GM12878 (cell line): ENCODE measurements around the gene MRPS18B. TPM values are rescaled to one million over a fixed set of nuclear protein-coding genes. Genes with fewer than 3 reads are reported as not detected.
A peak's percentile ranks its signal among the peaks of the same experiment; 100 is the strongest.

Experiments
- ATAC-seq: fragments of 200-7000 bp; cut with Tn5 transposase; 3 replicates; pipeline ENCODE4 v1.9.1; 2020; ENCODE audit warnings: mild to moderate bottlenecking, moderate library complexity
- BruUV-seq: library from RNA; stranded (reverse); fragments of 400-500 nt; replicated peaks from 2 replicates; lab custom pipeline; 2021; lab: Mats Ljungman, UMichigan
- CTCF ChIA-PET: fragments of 300-600 bp; sonication (Branson Sonifier 250); formaldehyde crosslinking; extraction: SDS; loops from one replicate; lab custom pipeline; 2021; ENCODE audit warnings: inconsistent platforms; lab: Yijun Ruan, JAX
- POLR2A ChIA-PET: fragments of 350-600 bp; formaldehyde crosslinking; extraction: SDS; loops from one replicate; lab custom pipeline; 2021; ENCODE audit warnings: inconsistent platforms; lab: Charles Lee
- RAD21 ChIA-PET: fragments of 300-600 bp; sonication (Branson Sonifier 250); formaldehyde crosslinking; loops from one replicate; lab custom pipeline; 2023; ENCODE audit warnings: antibody characterized with exemption; ENCODE audit not compliant: unreplicated experiment; lab: Charles Lee
- SMC1A ChIA-PET: fragments of 300-600 bp; sonication (Branson Sonifier 250); formaldehyde crosslinking; loops from one replicate; lab custom pipeline; 2023; ENCODE audit not compliant: unreplicated experiment, uncharacterized antibody; lab: Charles Lee
- DNase-seq: peaks from one replicate; pipeline ENCODE4 v3.0.0-alpha.2; 2011; ENCODE audit warnings: low read depth, low spot score
- FAIRE-seq: peaks from 3 replicates; lab custom pipeline; 2011; peaks lifted over from hg19 to GRCh38; lab: Jason Lieb, UNC
- H2AFZ ChIP-seq: 2 replicates; pipeline ENCODE4 v1.6.0; 2011; ENCODE audit warnings: low read depth, low read length, control low read depth; ENCODE audit not compliant: control insufficient read depth
- H3K27ac ChIP-seq: 2 replicates; pipeline ENCODE4 v1.5.1; 2011; ENCODE audit warnings: control low read depth; ENCODE audit not compliant: control insufficient read depth, insufficient read depth
- H3K27me3 ChIP-seq, 2 experiments: replicated peaks in 1 of 2; 2 replicates each; pipeline versions ENCODE4 v1.6.0 to v1.6.1; 2011; ENCODE audit warnings: low read length in 1 of 2; ENCODE audit not compliant: control insufficient read depth in 2 of 2, insufficient read depth in 2 of 2
- H3K36me3 ChIP-seq, 2 experiments: 2 replicates each; pipeline ENCODE4 v1.5.1; 2011; ENCODE audit warnings: low read length in 1 of 2; ENCODE audit not compliant: control insufficient read depth in 2 of 2, insufficient read depth in 2 of 2
- H3K4me1 ChIP-seq: 2 replicates; pipeline ENCODE4 v1.6.1; 2011; ENCODE audit warnings: mild to moderate bottlenecking, low read length, moderate library complexity, mixed read lengths; ENCODE audit not compliant: control insufficient read depth, insufficient read depth
- H3K4me2 ChIP-seq: 2 replicates; pipeline ENCODE4 v1.6.0; 2011; ENCODE audit warnings: control low read depth; ENCODE audit not compliant: control insufficient read depth, insufficient read depth
- H3K4me3 ChIP-seq: fragments of 200-600 bp; sonication (generic); 2 replicates; pipeline ENCODE4 v1.5.1; 2016
- H3K79me2 ChIP-seq: 2 replicates; pipeline ENCODE4 v1.6.0; 2011; ENCODE audit warnings: low read length; ENCODE audit not compliant: control insufficient read depth, insufficient read depth
- H3K9ac ChIP-seq: 2 replicates; pipeline ENCODE4 v1.8.0; 2011; ENCODE audit warnings: low read length, control low read depth, mixed read lengths; ENCODE audit not compliant: control insufficient read depth, insufficient read depth
- H3K9me3 ChIP-seq: replicated peaks from 3 replicates; pipeline ENCODE4 v1.5.1; 2011; ENCODE audit warnings: mild to moderate bottlenecking, low read length; ENCODE audit not compliant: control insufficient read depth, insufficient read depth
- H4K20me1 ChIP-seq: 2 replicates; pipeline ENCODE4 v1.6.0; 2011; ENCODE audit not compliant: control insufficient read depth, insufficient read depth
- CBX5 ChIP-seq: sonication (generic); IDR thresholded peaks from 2 replicates; pipeline ENCODE4 v1.6.1; 2016; ENCODE audit warnings: low read depth, moderate library complexity, mild to moderate bottlenecking, inconsistent platforms
- NBN ChIP-seq: fragments of 450-650 bp; IDR thresholded peaks from 2 replicates; pipeline ENCODE4 v1.6.1; 2016
- POLR2AphosphoS5 ChIP-seq: IDR thresholded peaks from 2 replicates; pipeline ENCODE4 v1.6.1; 2011; ENCODE audit warnings: mild to moderate bottlenecking, low read length, inconsistent platforms
- WGBS: methylation state at CpG from one replicate; pipeline ENCODE4 v1.1.6; 2016; ENCODE audit warnings: low lambda C conversion rate; ENCODE audit not compliant: insufficient replicate concordance, insufficient coverage; ENCODE audit errors: missing lambda C conversion rate; 5-methylcytosine and 5-hydroxymethylcytosine counted together
- in situ Hi-C: fragments of 300-500 bp; cut with MboI; formaldehyde crosslinking; loops from 9 replicates; pipeline ENCODE4 v1.14.3; 2018; ENCODE audit warnings: mixed read lengths
- intact Hi-C: fragments of 100-400 bp; cut with micrococcal nuclease; formaldehyde crosslinking; loops from one replicate; pipeline ENCODE4 v1.14.2; 2022; ENCODE audit not compliant: unreplicated experiment
- polyA plus RNA-seq, 11 experiments: library from polyadenylated mRNA; depleted of rRNA in 4 of 11; unstranded in 6 of 11; stranded (reverse) in 5 of 11; fragments of >200 nt; fragmentation: Nextera tagmentation in 4 of 11; fragmentation: Illumina TruSeq in 1 of 11; extraction: Ambion mirVana in 4 of 11; extraction: Trizol in 1 of 11; gene quantifications; 1 replicate in 1 of 11; 2 replicates in 10 of 11; pipeline versions ENCODE4 v1.2.1 to v1.2.3, GENCODE V29; 2011 to 2016; ENCODE audit warnings: inconsistent platforms in 2 of 11, missing spikeins in 2 of 11, low read depth in 1 of 11
- total RNA-seq, 4 experiments: library from RNA; depleted of rRNA in 3 of 4; stranded (reverse); fragments of >200 nt in 3 of 4; fragmentation: Illumina TruSeq in 1 of 4; extraction: Trizol in 1 of 4; gene quantifications; 2 replicates each; pipeline versions ENCODE4 v1.2.1 to v1.2.3, GENCODE V29; 2013 to 2021
- TF ChIP-seq, protein P1 (sequence below): IDR thresholded peaks from 2 replicates; pipeline ENCODE4 v1.6.1; 2012; ENCODE audit warnings: low read depth, low read length, improper control_type of control experiment

Gene MRPS18B
- total and polyA plus RNA-seq, 10 of the 15 experiments (the other 5 are each of a cell fraction or from before 2014, with no cell fraction given), result 80.9 to 259 (median 140) TPM

DNA sequence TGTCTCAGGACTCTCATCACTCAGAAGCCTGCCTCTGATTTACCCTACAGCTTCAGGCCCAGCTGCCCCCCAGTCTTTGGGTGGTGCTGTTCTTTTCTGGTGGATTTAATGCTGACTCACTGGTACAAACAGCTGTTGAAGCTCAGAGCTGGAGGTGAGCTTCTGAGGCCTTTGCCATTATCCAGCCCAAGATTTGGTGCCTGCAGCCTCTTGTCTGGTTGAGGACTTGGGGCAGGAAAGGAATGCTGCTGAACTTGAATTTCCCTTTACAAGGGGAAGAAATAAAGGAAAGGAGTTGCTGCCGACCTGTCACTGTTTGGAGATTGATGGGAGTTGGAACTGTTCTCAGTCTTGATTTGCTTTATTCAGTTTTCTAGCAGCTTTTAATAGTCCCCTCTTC, 26.6 kb upstream of the MRPS18B start:
- no peak overlapping the region for H3K9ac ChIP-seq
- POLR2A ChIA-PET, result interaction anchor here (0.7 to 1.2 kb wide), 4 partner anchors 9 to 121 kb away, joined by 3 to 6 read pairs (median 5); partner anchors contain the start of gene ABCF1
- BruUV-seq, result no TSS peak
- H3K4me2 ChIP-seq, result no peak overlapping the region
- RAD21 ChIA-PET, result no interaction called here
- no peak overlapping the region for H3K27ac ChIP-seq
- no peaks in the 10 kb centered on the region for H3K9me3 ChIP-seq
- H3K79me2 ChIP-seq, result no peaks in the 10 kb centered on the region
- no peaks in the 10 kb centered on the region for H3K4me1 ChIP-seq
- peaks cover 19 to 22% of the 10 kb centered on the region in 2 experiments for H3K36me3 ChIP-seq
- no peak for DNase-seq
- WGBS, result 38% methylated on average over 1 of the region's 1 CpG
- TF ChIP-seq CBX5, result no peak
- TF ChIP-seq, protein P1, sequence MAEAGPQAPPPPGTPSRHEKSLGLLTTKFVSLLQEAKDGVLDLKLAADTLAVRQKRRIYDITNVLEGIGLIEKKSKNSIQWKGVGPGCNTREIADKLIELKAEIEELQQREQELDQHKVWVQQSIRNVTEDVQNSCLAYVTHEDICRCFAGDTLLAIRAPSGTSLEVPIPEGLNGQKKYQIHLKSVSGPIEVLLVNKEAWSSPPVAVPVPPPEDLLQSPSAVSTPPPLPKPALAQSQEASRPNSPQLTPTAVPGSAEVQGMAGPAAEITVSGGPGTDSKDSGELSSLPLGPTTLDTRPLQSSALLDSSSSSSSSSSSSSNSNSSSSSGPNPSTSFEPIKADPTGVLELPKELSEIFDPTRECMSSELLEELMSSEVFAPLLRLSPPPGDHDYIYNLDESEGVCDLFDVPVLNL, result no peak
- no peaks in the 10 kb centered on the region for H3K27me3 ChIP-seq
- H3K4me3 ChIP-seq, result no peak overlapping the region
- ATAC-seq, result no peak
- SMC1A ChIA-PET, result interaction anchor here (1.3 to 1.7 kb wide), 3 partner anchors 9 to 50 kb away, joined by 3 to 4 read pairs (median 4); no protein-coding TSS in a partner anchor
- H4K20me1 ChIP-seq, result no peaks in the 10 kb centered on the region
- in situ Hi-C loops (no loop called here), intact Hi-C loops (no loop called here)
- CTCF ChIA-PET, result interaction anchor here (0.7 to 2.1 kb wide), 6 partner anchors 10 to 108 kb away, joined by 3 to 6 read pairs (median 3); partner anchors contain the start of gene PRR3
- no peak for FAIRE-seq
- no peak overlapping the region for H2AFZ ChIP-seq

DNA sequence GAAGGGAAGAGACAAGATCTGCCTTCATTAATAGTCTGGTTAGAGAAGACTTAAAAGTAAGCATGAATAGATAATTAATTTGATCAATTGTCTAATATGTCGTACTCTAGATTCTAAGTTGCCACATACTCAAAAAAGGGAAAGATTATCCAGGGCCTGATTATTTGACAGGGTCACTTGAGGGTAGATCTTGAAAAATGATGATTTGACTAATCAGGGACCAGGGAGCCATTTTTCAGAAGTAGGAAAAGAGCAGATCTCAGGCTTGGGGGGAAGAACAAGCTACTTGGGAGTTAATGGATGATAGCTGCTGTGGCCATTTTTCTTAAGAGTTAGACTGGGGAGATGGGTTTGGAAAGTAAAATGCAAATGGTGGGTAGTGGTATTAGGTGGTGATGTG, 25.4 kb upstream of the MRPS18B start:
- intact Hi-C loops, result no loop called here
- POLR2A ChIA-PET, result interaction anchor here (1.2 kb wide), 1 partner anchor 19 kb away, joined by 8 read pairs; no protein-coding TSS in a partner anchor

More for the DNA sequence above, 25.4 kb upstream of the MRPS18B start:
- Histone ChIP-seq H3K27ac (no peak overlapping the region), H3K4me2 (no peak overlapping the region), H3K9me3 (no peaks in the 10 kb centered on the region), H3K9ac (no peak overlapping the region), H3K27me3 (no peaks in the 10 kb centered on the region), H2AFZ (no peak overlapping the region), H3K36me3 (peaks cover 12 to 18% of the 10 kb centered on the region in 2 experiments), H4K20me1 (no peaks in the 10 kb centered on the region), H3K79me2 (no peaks in the 10 kb centered on the region), H3K4me1 (no peaks in the 10 kb centered on the region; the same call in 1 of the 2 replicates), H3K4me3 (no peak overlapping the region)
- FAIRE-seq, result no peak
- ChIA-PET RAD21 (no interaction called here), SMC1A (interaction anchor here (0.8 to 2.4 kb wide), 6 partner anchors 17 to 80 kb away, joined by 3 to 7 read pairs (median 4); partner anchors contain the start of genes ABCF1 and DHX16), CTCF (interaction anchor here (1.5 to 10.3 kb wide), 4 partner anchors 8 to 130 kb away, joined by 5 to 188 read pairs (median 6); no protein-coding TSS in a partner anchor)
- DNase-seq, result no peak
- in situ Hi-C loops, result no loop called here
- no peak for ATAC-seq
- no TSS peak for BruUV-seq
- TF ChIP-seq NBN (no peak), POLR2AphosphoS5 (0 out of 2 replicates have a peak, but pooled peaks have one; percentile 13)
- 100% methylated on average over 1 of the region's 1 CpG for WGBS
